Activated CD4-positive, alpha-beta memory T cell treated with anti-CD3 and anti-CD28 coated beads, Interleukin-2, amount 10 ng/mL, durations not matched to agents 7 days and 5 days (primary cell): ENCODE data around the gene ZC3H15. TPM values are rescaled to one million over a fixed set of nuclear protein-coding genes. Genes with fewer than 3 reads are reported as not detected.
A peak's percentile ranks its signal among the peaks of the same experiment; 100 is the strongest.
"Not testable (repeated sequence)": the region's sequence is repeated elsewhere in the genome, so short reads cannot be mapped to it uniquely, and the experiment has no call there.

Experiments
- CTCF ChIA-PET: fragments of 350-600 bp; sonication (Branson Sonifier 250); formaldehyde crosslinking; loops from one replicate; lab custom pipeline; 2021; ENCODE audit warnings: antibody characterized with exemption, inconsistent platforms; lab: Charles Lee
- POLR2A ChIA-PET: fragments of 350-600 bp; sonication (Branson Sonifier 250); formaldehyde crosslinking; loops from one replicate; lab custom pipeline; 2021; ENCODE audit warnings: antibody characterized with exemption; lab: Charles Lee
- DNase-seq: peaks from one replicate; pipeline ENCODE4 v3.0.0-alpha.2; 2020
- H3K27ac Mint-ChIP-seq: one replicate; pipeline ENCODE4 v1.8.0; 2021; ENCODE audit warnings: mild to moderate bottlenecking, mixed read lengths
- H3K27me3 Mint-ChIP-seq: one replicate; pipeline ENCODE4 v1.8.0; 2021; ENCODE audit warnings: mixed read lengths
- H3K36me3 Mint-ChIP-seq: one replicate; pipeline ENCODE4 v1.8.0; 2021; ENCODE audit warnings: low read depth, mixed read lengths
- H3K4me1 Mint-ChIP-seq: one replicate; pipeline ENCODE4 v1.8.0; 2021; ENCODE audit warnings: mixed read lengths
- H3K4me3 Mint-ChIP-seq: one replicate; pipeline ENCODE4 v1.8.0; 2021; ENCODE audit warnings: mild to moderate bottlenecking, mixed read lengths
- H3K9me3 Mint-ChIP-seq: one replicate; pipeline ENCODE4 v1.8.0; 2021; ENCODE audit warnings: mixed read lengths
- total RNA-seq, 2 experiments: library from RNA; stranded (reverse); gene quantifications; one replicate each; pipeline ENCODE4 v1.2.3, GENCODE V29; 2021

Gene ZC3H15
- total RNA-seq, 2 experiments from 2014 or later = 63.3 to 67.5 TPM

- H3K4me1 Mint-ChIP-seq, H3K27ac Mint-ChIP-seq, H3K27me3 Mint-ChIP-seq, POLR2A ChIA-PET, H3K4me3 Mint-ChIP-seq, H3K36me3 Mint-ChIP-seq, CTCF ChIA-PET, H3K9me3 Mint-ChIP-seq, DNase-seq: not testable (repeated sequence)
These were observed 13.2 kb upstream of the ZC3H15 start for GRCh38 chr2:186472722-186473493.

- H3K36me3 Mint-ChIP-seq, POLR2A ChIA-PET, H3K27ac Mint-ChIP-seq, DNase-seq, H3K4me3 Mint-ChIP-seq, CTCF ChIA-PET, H3K4me1 Mint-ChIP-seq, H3K27me3 Mint-ChIP-seq, H3K9me3 Mint-ChIP-seq: not testable (repeated sequence)
These were observed 11.8 kb upstream of the ZC3H15 start for GRCh38 chr2:186474239-186474638.

GRCh38 chr2:186477790-186478189, 8.3 kb upstream of the ZC3H15 start:
- no peak overlapping the region for H3K27ac Mint-ChIP-seq
- no peak for DNase-seq
- peaks cover 5% of the 10 kb centered on the region for H3K4me1 Mint-ChIP-seq
- H3K36me3 Mint-ChIP-seq = no peaks in the 10 kb centered on the region
- CTCF ChIA-PET = no interaction called here
- no peaks in the 10 kb centered on the region for H3K27me3 Mint-ChIP-seq
- no peaks in the 10 kb centered on the region for H3K9me3 Mint-ChIP-seq
- POLR2A ChIA-PET = no interaction called here
- H3K4me3 Mint-ChIP-seq = no peak overlapping the region

- no peak for DNase-seq
- POLR2A ChIA-PET = interaction anchor here (0.9 kb wide), 1 partner anchor 8 kb away, joined by 3 read pairs; no protein-coding TSS in a partner anchor
- Mint-ChIP-seq H3K4me1 (peaks cover 18% of the 10 kb centered on the region), H3K36me3 (peaks cover under 1% of the 10 kb centered on the region), H3K4me3 (no peak overlapping the region), H3K9me3 (no peaks in the 10 kb centered on the region), H3K27ac (no peak overlapping the region), H3K27me3 (no peaks in the 10 kb centered on the region)
- CTCF ChIA-PET = no interaction called here
These were observed 5.1 kb upstream of the ZC3H15 start for GRCh38 chr2:186480991-186481390.

GRCh38 chr2:186484062-186484735, 1.9 kb upstream of the ZC3H15 start:
- Mint-ChIP-seq H3K9me3 (no peaks in the 10 kb centered on the region), H3K36me3 (peaks cover 9% of the 10 kb centered on the region), H3K4me3 (no peak overlapping the region), H3K27me3 (no peaks in the 10 kb centered on the region), H3K27ac (no peak overlapping the region), H3K4me1 (peaks cover 35% of the 10 kb centered on the region)
- CTCF ChIA-PET = no interaction called here
- no peak for DNase-seq
- POLR2A ChIA-PET = no interaction called here

GRCh38 chr2:186485576-186485870, 537 bp upstream of the ZC3H15 start:
- H3K4me3 Mint-ChIP-seq = peak overlapping the region; percentile 98
- H3K27me3 Mint-ChIP-seq = no peaks in the 10 kb centered on the region
- H3K4me1 Mint-ChIP-seq = peaks cover 48% of the 10 kb centered on the region
- peaks cover 9% of the 10 kb centered on the region for H3K36me3 Mint-ChIP-seq
- DNase-seq = no peak
- H3K27ac Mint-ChIP-seq = peak overlapping the region; percentile 91
- no peaks in the 10 kb centered on the region for H3K9me3 Mint-ChIP-seq
- ChIA-PET CTCF (interaction anchor here (1.4 to 2.0 kb wide), 3 partner anchors 14 to 104 kb away, joined by 3 to 11 read pairs (median 10); partner anchors contain the start of gene ITGAV), POLR2A (interaction anchor here (0.9 to 2.4 kb wide), 8 partner anchors 11 to 157 kb away, joined by 3 to 27 read pairs (median 5); partner anchors contain the start of gene ITGAV)

- Mint-ChIP-seq H3K27me3 (no peaks in the 10 kb centered on the region), H3K9me3 (no peaks in the 10 kb centered on the region), H3K4me3 (peak overlapping the region; percentile 98), H3K36me3 (peaks cover 9% of the 10 kb centered on the region), H3K4me1 (peaks cover 61% of the 10 kb centered on the region), H3K27ac (peak overlapping the region; percentile 91)
- ChIA-PET CTCF (interaction anchor here (0.9 to 2.0 kb wide), 5 partner anchors 12 to 155 kb away, joined by 3 to 11 read pairs (median 3); partner anchors contain the start of gene ITGAV), POLR2A (interaction anchor here (1.4 to 2.4 kb wide), 3 partner anchors 13 to 103 kb away, joined by 4 to 27 read pairs (median 12); partner anchors contain the start of gene ITGAV)
- DNase-seq = no peak
These were observed 889 bp downstream of the ZC3H15 start for GRCh38 chr2:186486651-186487647.

- H3K4me1 Mint-ChIP-seq = peaks cover 47% of the 10 kb centered on the region
- ChIA-PET CTCF (interaction anchor here (0.5 to 1.6 kb wide), 2 partner anchors 10 to 143 kb away, joined by 3 to 5 read pairs; no protein-coding TSS in a partner anchor), POLR2A (no interaction called here)
- no peak for DNase-seq
- no peaks in the 10 kb centered on the region for H3K27me3 Mint-ChIP-seq
- peaks cover 30% of the 10 kb centered on the region for H3K36me3 Mint-ChIP-seq
- no peak overlapping the region for H3K27ac Mint-ChIP-seq
- no peak overlapping the region for H3K4me3 Mint-ChIP-seq
- no peaks in the 10 kb centered on the region for H3K9me3 Mint-ChIP-seq
These were observed 7.6 kb downstream of the ZC3H15 start for GRCh38 chr2:186493564-186494085.

- H3K4me3 Mint-ChIP-seq = no peak overlapping the region
- no peak overlapping the region for H3K27ac Mint-ChIP-seq
- peaks cover 25% of the 10 kb centered on the region for H3K4me1 Mint-ChIP-seq
- no peaks in the 10 kb centered on the region for H3K27me3 Mint-ChIP-seq
- ChIA-PET POLR2A (interaction anchor here (1.6 kb wide), 1 partner anchor 10 kb away, joined by 5 read pairs; the partner anchor contains the start of gene ZC3H15), CTCF (interaction anchor here (1.1 kb wide), 1 partner anchor 14 kb away, joined by 3 read pairs; no protein-coding TSS in a partner anchor)
- no peaks in the 10 kb centered on the region for H3K9me3 Mint-ChIP-seq
- no peak for DNase-seq
- peaks cover 38% of the 10 kb centered on the region for H3K36me3 Mint-ChIP-seq
These were observed 10.3 kb downstream of the ZC3H15 start for GRCh38 chr2:186496401-186496800.

GRCh38 chr2:186497928-186498327, 11.9 kb downstream of the ZC3H15 start:
- H3K9me3 Mint-ChIP-seq = no peaks in the 10 kb centered on the region
- H3K36me3 Mint-ChIP-seq = peaks cover 40% of the 10 kb centered on the region
- no peaks in the 10 kb centered on the region for H3K27me3 Mint-ChIP-seq
- CTCF ChIA-PET = no interaction called here
- H3K4me1 Mint-ChIP-seq = peaks cover 13% of the 10 kb centered on the region
- DNase-seq = no peak
- POLR2A ChIA-PET = no interaction called here
- H3K27ac Mint-ChIP-seq = no peak overlapping the region
- no peak overlapping the region for H3K4me3 Mint-ChIP-seq

- POLR2A ChIA-PET = interaction anchor here (1.0 to 2.5 kb wide), 2 partner anchors 10 to 13 kb away, joined by 4 to 12 read pairs; partner anchors contain the start of gene ZC3H15
- CTCF ChIA-PET = interaction anchor here (0.6 to 2.2 kb wide), 2 partner anchors 13 to 143 kb away, joined by 3 to 7 read pairs; partner anchors contain the start of gene ZC3H15
- no peak overlapping the region for H3K27ac Mint-ChIP-seq
- H3K4me1 Mint-ChIP-seq = peaks cover 12% of the 10 kb centered on the region
- peaks cover 42% of the 10 kb centered on the region for H3K36me3 Mint-ChIP-seq
- no peak for DNase-seq
- H3K9me3 Mint-ChIP-seq = no peaks in the 10 kb centered on the region
- no peaks in the 10 kb centered on the region for H3K27me3 Mint-ChIP-seq
- no peak overlapping the region for H3K4me3 Mint-ChIP-seq
These were observed 12.8 kb downstream of the ZC3H15 start for GRCh38 chr2:186498834-186499233.
